ENCODE data around the gene BFAR. TPM values are rescaled to one million over a fixed set of nuclear protein-coding genes. Genes with fewer than 3 reads are reported as not detected.

BFAR gene, protein sequence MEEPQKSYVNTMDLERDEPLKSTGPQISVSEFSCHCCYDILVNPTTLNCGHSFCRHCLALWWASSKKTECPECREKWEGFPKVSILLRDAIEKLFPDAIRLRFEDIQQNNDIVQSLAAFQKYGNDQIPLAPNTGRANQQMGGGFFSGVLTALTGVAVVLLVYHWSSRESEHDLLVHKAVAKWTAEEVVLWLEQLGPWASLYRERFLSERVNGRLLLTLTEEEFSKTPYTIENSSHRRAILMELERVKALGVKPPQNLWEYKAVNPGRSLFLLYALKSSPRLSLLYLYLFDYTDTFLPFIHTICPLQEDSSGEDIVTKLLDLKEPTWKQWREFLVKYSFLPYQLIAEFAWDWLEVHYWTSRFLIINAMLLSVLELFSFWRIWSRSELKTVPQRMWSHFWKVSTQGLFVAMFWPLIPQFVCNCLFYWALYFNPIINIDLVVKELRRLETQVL
- 10 to 100 TPM; 66.9 to 82.4 TPM for total RNA-seq

DNA sequence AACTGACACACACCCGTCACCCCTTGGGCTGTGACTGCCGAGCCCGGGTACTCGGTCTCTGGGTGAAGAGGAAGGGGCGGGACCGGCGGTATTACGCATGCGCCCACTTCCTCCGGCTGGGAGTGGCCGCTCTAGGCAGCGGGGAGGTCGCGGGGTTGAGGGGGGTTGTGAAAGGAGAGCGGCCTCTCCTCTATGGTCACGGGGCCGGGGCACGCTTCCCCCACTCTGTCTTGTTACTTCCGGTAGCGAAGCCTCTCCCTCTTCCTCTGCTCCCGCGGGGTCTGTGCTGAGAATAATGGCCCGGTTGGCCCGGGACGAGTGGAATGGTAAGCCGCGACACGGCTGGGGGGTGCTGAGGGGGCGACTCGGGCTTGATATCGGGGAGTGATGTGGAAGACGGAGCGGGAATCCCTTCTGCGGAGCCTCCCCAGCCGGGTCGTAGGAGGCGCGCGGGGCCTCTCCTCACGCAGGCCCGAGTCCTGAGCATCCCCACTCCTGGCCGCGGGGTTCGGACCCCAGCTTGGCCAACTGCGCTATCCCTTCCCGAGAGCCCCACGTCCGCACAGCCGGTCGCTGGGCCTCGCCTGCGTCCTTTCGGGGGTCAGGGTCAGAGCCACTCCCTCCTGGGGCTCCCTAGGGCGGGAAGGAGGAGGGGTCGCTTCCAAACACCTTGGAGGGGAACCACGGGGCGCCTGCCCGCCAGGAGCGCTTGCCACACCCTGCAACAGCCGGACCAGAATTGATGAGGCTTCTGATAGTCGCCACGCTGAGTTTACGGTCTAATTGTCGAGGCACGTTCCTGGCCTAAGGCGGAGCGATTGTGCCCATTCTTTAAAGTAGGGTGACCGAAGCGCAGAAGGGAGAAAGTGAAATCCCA, at the start of gene BFAR:
Gene BFAR, plus strand, starts transcription at position 259 of the 877 bp plus-strand sequence. CDS start 11,396 bp downstream, outside the sequence.
- CTCF ChIA-PET = no interaction called here
- POLR2A ChIA-PET = interaction anchor here (0.7 kb wide), 1 partner anchor 10 kb away, joined by 3 read pairs; no protein-coding TSS in a partner anchor

DNA sequence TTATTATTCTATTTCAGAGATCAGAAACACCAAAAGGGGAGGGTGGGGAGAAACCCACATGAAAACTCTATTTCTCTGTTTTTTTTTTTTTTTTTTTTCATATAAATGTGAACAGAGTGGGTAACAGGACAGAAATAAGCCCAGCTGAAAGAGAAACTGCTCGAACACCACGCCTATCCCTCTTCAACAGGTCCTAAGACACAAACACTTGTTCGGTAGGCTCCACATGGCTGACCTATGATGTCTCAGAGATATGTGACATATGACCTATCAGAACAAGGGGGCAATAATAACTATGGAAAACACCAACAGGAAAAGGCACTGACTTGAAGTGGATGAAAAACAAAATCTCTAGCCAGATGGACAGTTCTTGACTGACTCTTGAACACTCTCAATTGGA, 47.5 kb upstream of the BFAR start:
- ChIA-PET POLR2A (no interaction called here), CTCF (no interaction called here)

DNA sequence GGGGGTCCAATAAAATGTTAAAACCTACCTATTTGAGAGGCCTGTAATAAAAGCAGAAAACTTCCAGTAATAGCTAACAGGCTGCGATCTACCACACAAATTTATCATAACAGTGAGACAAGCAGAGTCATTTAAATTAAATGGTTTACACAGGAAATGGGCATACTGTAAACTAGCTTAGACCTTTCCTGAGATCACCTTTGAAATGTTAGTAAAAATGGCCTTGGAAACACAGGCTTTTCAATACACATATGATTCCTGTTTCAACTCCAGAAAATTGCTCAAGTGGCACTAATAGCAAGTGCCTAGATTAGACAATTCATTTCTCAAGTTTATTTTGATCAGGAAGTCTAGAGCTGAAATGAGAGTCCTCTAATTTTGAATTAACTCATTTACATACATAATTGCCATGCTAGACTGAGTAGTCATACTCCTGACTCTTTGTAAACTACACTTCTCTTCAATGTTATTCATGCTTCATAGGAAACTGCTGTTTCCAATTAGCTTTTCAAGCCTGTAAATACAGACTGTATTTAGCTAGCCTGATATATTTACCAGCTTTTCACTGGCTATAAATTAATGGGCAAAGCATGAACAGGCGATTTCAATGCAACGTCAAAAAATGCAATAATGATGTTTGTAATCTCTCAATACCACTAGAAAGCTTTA, 46.0 kb upstream of the BFAR start:
- CTCF ChIA-PET = interaction anchor here (0.6 kb wide), 1 partner anchor 20 kb away, joined by 4 read pairs; no protein-coding TSS in a partner anchor
- POLR2A ChIA-PET = no interaction called here

DNA sequence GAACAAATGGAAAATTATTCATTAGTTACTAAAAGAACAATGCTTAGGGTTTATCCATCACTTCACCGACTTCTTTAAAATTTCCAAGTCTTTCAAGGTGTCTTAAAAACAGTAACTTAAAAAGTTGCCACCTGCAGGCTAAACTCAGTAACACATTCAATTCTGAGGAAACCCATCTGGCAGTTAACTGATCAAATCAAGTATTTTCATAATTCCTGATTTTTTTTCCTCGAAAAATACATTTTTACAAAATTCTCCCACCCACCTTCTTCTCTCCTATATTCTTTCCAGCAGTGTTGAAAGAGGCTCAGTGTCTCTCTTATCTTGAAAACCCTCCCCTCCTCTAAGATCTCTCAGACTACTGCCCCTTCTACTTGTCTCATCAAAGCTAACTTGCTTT, 32.6 kb upstream of the BFAR start:
- ChIA-PET POLR2A (no interaction called here), CTCF (interaction anchor here (1.3 kb wide), 1 partner anchor 10 kb away, joined by 3 read pairs; no protein-coding TSS in a partner anchor)

DNA sequence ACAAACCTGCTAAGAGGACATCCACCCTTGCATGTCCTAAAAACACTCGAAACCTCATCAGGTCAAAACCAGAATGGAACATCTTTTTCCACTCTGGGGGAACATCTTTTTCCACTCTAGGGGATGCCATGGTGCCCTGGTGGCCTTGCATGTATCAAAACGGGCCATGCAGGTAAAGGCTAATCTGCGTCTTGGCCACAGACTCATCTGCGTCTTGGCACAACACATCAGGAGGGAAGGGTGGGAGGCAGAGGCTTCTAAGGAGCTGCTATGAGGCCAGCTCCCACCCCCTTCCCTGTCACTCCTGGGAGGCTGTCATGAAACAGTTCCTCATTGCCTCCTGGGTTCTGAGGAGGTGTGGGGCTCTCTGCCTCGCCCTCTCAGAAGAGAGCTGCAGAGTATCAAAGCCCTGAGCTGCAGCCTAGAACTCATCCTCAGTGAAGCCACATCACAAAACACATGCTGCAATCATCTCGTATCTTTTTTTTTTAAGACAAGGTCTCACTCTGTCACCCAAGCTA, 30.2 kb upstream of the BFAR start:
- POLR2A ChIA-PET = no interaction called here
- CTCF ChIA-PET = no interaction called here

DNA sequence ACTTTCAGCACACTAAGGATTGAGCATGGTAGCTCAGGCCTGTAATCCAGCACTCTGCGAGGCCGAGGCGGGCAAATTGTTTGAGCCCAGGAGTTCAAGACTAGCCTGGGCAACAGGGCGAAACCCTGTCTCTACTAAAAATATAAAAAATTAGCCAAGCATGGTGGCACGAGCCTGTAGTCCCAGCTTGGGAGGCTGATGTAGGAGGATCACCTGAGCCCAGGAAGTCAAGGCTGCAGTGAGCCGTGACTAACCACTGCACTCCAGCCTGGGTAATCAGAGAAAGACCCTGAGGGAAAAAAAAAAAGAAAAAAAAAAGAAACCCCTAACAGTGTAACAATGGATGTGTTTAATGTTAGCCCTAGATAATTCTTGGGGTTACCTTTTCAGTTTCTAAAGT, 26.6 kb upstream of the BFAR start:
- CTCF ChIA-PET = interaction anchor here (0.7 kb wide), 2 partner anchors 19 to 347 kb away, joined by 3 to 4 read pairs; no protein-coding TSS in a partner anchor
- POLR2A ChIA-PET = interaction anchor here (0.5 kb wide), 1 partner anchor 1608 kb away, joined by 4 read pairs; no protein-coding TSS in a partner anchor

DNA sequence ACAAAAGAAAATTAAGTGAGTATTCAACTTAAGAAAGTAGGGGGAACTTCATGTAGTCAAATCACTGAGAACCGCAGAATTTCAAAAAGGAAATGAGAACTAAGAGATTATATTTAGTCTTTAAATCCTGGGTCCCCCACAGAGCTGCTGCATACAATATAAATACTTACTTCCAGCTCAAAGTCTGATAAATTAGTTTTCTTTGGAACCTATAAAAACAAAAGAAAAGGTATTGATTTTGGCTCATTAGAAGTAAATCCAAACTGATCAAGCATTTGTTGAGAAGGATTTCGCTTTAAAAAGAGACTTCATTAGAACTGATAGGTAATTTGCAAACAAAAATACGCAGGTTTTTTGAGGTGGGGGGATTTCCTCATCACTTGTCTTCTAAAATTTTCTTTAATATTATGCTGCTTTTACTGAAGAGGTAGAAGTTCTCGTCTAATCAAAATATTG, 24.6 kb upstream of the BFAR start:
- POLR2A ChIA-PET = no interaction called here
- CTCF ChIA-PET = no interaction called here

DNA sequence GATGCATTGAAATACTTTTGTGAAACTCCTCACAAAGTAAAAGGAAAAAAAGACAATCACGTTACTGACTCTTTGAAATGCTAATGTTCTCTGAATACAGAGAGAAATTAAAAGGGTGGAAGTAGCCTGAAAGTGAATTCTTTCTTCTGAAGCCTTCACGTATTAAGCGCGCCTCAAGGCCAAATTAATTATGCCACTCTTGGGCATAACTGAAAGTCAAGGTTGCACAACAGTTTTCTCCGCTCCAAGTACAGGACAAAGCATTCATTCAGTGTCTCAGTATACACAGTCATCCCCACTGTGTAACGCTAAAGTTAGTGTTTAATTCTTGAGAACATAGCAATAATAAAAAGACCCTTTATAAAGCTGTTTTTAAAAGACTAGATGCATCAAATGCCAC, 24.1 kb upstream of the BFAR start:
- CTCF ChIA-PET = no interaction called here
- POLR2A ChIA-PET = no interaction called here

DNA sequence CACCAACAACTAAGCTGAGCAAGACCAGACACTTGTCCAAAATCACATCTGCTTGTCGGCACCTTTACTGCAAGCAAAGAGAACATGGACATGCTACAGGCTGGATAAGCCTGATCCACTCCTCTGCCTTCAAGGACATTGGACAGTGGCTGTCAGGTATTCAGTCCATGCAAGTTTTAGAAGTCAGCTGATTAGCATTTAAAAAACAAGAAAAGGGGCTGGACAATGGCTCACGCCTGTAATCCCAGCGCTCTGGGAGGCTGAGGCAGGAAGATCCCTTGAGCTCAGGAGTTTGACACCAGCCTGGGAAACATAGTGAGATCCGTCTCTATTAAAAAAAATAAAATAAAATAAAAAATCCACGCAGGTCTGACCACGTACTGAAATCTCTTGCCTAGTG, 23.0 kb upstream of the BFAR start:
- CTCF ChIA-PET = interaction anchor here (1.0 kb wide), 1 partner anchor 10 kb away, joined by 3 read pairs; no protein-coding TSS in a partner anchor
- POLR2A ChIA-PET = no interaction called here

DNA sequence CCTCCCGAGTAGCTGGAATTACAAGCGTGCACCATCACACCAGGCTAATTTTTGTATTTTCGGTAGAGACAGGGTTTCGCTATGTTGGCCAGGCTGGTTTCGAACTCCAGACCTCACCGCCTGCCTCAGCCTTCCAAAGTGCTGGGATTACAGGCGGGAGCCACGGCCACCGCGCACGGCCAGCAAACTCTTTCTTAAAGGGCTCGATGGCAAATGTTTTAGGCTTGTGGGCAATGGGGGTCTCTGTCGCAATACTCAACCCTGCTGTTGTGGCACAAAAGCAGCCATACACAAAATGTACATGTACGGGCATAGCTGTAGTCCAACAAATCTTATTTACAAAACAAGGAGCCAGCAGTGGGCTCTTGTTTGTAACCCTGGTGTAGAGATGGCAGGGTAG, 21.1 kb upstream of the BFAR start:
- POLR2A ChIA-PET = interaction anchor here (1.0 kb wide), 1 partner anchor 18 kb away, joined by 3 read pairs; no protein-coding TSS in a partner anchor
- CTCF ChIA-PET = no interaction called here

DNA sequence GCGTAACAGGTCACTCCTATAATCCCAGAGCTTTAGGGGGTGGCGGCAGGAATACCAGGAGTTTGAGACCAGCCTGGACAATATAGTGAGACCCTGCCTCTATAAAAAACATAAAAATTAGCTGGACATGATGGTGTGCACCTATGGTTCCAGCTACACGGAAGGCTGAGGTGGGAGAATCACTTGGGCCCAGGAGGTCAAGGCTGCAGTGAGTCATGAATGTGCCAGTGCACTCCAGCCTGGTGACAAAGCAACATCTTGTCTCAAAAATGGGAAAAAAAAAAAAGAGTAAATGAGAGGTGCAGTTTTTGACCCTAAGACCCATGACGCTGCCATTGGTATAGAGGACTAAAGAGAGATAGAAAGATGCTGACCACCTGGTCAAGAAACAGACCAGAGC, 18.8 kb upstream of the BFAR start:
- POLR2A ChIA-PET = no interaction called here
- CTCF ChIA-PET = no interaction called here

DNA sequence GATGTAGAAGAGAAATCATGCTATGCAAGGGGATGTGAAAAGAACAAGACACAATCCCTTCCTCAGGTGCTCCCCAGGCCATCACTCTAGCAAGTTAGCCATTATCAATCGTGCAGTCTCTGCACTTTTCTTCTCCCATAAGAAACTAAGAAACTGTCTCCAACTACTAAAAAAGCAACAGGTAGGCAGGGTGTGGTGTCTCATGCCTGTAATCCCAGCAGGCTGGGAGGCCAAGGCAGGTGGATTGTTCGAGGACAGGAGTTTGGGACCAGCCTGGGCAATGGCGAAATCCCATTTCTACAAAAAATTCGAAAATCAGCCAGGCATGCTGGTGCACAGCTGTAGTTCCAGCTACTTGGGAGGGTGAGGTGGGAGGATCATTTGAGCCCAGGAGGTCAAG, 16.5 kb upstream of the BFAR start:
- POLR2A ChIA-PET = no interaction called here

DNA sequence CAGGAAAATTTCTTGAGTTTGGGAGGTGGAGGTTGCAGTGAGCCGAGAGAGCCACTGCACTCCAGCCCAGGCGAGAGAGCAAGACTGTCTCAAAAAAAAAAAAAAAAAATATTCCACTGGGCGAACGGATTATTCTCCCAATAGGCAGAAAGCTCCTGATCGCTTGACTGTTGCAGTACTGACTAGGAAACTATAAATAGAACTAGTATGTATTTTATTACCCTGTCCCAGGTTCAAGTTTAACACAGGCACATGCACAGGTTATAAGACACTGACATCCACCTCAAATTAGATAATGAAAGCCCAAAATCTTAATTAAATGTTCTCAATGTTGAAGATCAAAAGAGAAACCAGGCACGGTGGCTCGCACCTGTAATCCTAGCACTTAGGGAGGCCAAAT, 14.2 kb upstream of the BFAR start:
- ChIA-PET CTCF (interaction anchor here (0.7 kb wide), 1 partner anchor 125 kb away, joined by 3 read pairs; no protein-coding TSS in a partner anchor), POLR2A (no interaction called here)

More for the DNA sequence above, 16.5 kb upstream of the BFAR start:
- CTCF ChIA-PET = interaction anchor here (1.0 kb wide), 1 partner anchor 13 kb away, joined by 3 read pairs; no protein-coding TSS in a partner anchor

DNA sequence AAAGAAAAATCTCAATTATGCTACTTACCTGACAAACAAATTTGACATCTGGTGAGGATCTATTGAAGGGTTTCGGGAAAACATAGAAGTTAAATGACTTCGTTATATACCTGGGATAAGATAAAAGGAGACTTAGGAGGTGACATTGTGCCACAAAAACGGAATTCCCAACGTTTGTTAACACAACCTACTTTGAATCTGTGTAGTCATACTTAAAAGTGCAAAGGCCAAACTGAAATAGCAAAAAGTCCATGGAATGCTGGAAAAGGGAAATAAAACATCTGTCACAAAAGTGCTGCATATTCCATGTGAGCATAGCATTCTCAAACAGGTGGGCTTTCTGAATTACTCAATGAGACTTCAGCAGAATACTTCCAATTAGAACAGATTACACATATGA, 5.7 kb upstream of the BFAR start:
- CTCF ChIA-PET = no interaction called here
- POLR2A ChIA-PET = no interaction called here

DNA sequence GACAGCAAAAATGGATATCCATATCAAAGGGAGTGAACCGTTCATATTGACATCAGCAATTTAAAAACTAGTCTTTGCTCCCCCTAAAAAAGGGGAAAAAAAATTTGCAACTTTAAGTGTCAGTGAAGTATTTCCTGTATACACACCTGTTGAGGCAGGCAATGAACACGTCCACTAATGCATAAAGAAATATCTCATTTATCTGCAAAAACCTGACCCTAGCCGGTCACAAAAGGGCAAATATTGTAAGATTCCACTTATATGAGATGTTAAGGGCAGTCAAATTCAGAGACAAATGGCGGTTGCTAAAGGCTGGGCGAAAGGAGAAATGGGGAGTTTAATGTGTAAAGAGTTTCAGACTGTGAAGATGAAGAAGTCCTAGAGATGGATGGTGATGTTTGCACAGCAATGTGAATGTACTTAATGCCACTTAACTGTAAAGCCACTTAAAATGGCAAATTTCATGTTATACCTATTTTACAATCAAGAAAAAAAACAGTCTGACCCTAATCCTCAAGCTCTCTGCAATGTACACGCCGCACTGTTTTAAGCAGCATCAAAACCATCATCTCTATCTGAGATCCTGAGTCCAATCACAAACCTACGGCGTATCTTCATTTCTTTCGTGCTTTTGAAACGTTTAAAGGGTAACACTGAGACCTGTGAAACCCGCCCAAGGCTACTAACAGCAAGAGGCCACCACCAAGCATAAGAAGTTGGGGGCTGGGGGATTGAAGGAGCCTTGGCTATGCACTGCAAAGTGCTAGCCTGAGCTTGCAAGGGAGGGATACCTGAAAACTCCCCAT, 3.7 kb upstream of the BFAR start:
- POLR2A ChIA-PET = interaction anchor here (1.0 kb wide), 1 partner anchor 17 kb away, joined by 3 read pairs; no protein-coding TSS in a partner anchor

DNA sequence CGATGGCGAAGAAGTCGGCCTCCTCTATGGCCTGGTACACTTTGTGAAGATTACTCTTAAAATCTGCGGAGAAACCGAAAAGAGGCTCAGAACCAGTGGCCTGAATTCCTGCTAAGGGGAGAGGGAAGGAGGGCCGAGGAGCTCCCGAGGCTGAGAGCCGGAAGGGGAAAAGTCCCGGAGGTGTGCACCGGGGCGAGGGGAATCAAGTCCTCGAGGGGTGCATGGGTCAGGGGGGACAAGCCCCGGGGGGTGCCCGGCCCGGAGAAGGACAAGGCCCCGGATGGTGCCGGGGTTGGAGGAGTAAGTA, 3.2 kb upstream of the BFAR start:
- POLR2A ChIA-PET = interaction anchor here (1.0 kb wide), 1 partner anchor 17 kb away, joined by 3 read pairs; no protein-coding TSS in a partner anchor

More for the DNA sequence above, 3.7 kb upstream of the BFAR start:
- CTCF ChIA-PET = interaction anchor here (1.0 kb wide), 1 partner anchor 12 kb away, joined by 3 read pairs; no protein-coding TSS in a partner anchor

DNA sequence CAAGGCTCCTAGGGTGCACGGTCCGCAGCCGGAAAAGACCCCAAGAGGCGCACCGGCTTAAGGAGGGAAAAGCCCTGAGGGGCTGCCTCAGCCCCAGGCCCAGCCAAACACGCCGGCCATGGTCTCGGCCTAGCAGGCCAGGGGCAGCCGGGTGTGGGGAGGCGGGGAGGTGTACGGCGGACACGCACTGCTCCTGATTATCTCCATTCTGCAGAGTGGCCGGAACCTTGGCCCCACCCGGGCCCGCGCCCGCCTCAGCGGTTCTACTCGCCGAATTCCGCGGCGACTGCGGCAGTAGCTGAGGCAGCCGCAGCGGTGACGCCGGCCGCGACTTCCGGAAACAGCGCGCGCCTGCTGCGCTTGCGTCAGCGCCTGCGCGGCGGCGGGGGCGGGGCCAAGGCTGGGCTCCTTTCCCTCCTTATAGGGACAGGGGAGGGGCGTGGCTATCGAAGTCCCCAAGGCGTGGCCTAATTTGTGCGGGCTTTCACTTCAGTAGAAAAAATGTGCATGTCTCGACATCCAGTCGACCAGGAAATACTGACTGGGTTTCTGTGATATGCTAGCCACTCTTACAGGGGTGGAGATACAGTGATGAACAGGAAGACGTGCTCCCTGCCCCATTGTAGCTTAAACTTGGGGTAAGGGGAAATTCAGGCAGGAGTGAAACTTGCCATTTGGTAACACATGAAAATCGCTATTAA, 2.7 kb upstream of the BFAR start, which contains the start of gene PARN:
Gene PARN, minus strand, starts transcription at position 342 of the 701 bp plus-strand sequence. Its CDS starts 135 bp downstream, at position 207.
- ChIA-PET POLR2A (interaction anchor here (1.0 kb wide), 2 partner anchors 18 to 141 kb away, joined by 3 read pairs; no protein-coding TSS in a partner anchor), CTCF (interaction anchor here (1.0 kb wide), 1 partner anchor 13 kb away, joined by 3 read pairs; no protein-coding TSS in a partner anchor)

More for the DNA sequence above, 3.2 kb upstream of the BFAR start:
- CTCF ChIA-PET = interaction anchor here (1.0 kb wide), 1 partner anchor 13 kb away, joined by 3 read pairs; no protein-coding TSS in a partner anchor

Data from activated CD8-positive, alpha-beta memory T cell treated with anti-CD3 and anti-CD28 coated beads for 36 hours (primary cell).